Naive thymus-derived CD8-positive, alpha-beta T cell (primary cell): ENCODE data around the gene ADK. TPM values are rescaled to one million over a fixed set of nuclear protein-coding genes. Genes with fewer than 3 reads are reported as not detected.

Source experiments
- ATAC-seq, 2 donors: fragments of 150-1000 bp; cut with Tn5 transposase in 1 of 2; sonication (Bioruptor Pico), chemical (Tn5 transposase) in 1 of 2; 1 replicate in 1 of 2; 2 replicates in 1 of 2; pipeline ENCODE4 v1.10.0; 2021; ENCODE audit warnings: mild to moderate bottlenecking in 2 of 2, moderate library complexity in 2 of 2
- POLR2A ChIA-PET: fragments of 350-600 bp; sonication (Branson Sonifier 250); formaldehyde crosslinking; loops from one replicate; lab custom pipeline; 2021; ENCODE audit warnings: antibody characterized with exemption; lab: Charles Lee
- DNase-seq, 10 donors: peaks; one replicate each; pipeline versions ENCODE4 v3.0.0 to v3.0.0-alpha.2; 2020 to 2022
- H3K27ac Mint-ChIP-seq, 10 donors: one replicate each; pipeline ENCODE4 v1.8.0; 2020 to 2022; ENCODE audit warnings: mild to moderate bottlenecking in 10 of 10, mixed read lengths in 10 of 10, moderate library complexity in 4 of 10, inconsistent platforms in 1 of 10
- H3K27me3 Mint-ChIP-seq, 5 donors: one replicate each; pipeline ENCODE4 v1.8.0; 2021 to 2022; ENCODE audit warnings: mixed read lengths in 5 of 5
- H3K36me3 Mint-ChIP-seq, 3 donors: one replicate each; pipeline ENCODE4 v1.8.0; 2020 to 2022; ENCODE audit warnings: mixed read lengths in 3 of 3, mild to moderate bottlenecking in 2 of 3, inconsistent platforms in 1 of 3
- H3K4me1 Mint-ChIP-seq, 4 donors: one replicate each; pipeline ENCODE4 v1.8.0; 2021 to 2022; ENCODE audit warnings: mixed read lengths in 4 of 4
- H3K4me3 Mint-ChIP-seq, 10 donors: one replicate each; pipeline ENCODE4 v1.8.0; 2020 to 2022; ENCODE audit warnings: mild to moderate bottlenecking in 10 of 10, mixed read lengths in 10 of 10, moderate library complexity in 6 of 10, inconsistent platforms in 1 of 10
- H3K9me3 Mint-ChIP-seq, 9 donors: one replicate each; pipeline ENCODE4 v1.8.0; 2020 to 2022; ENCODE audit warnings: mixed read lengths in 9 of 9, mild to moderate bottlenecking in 3 of 9, inconsistent platforms in 1 of 9, moderate library complexity in 1 of 9
- polyA plus RNA-seq, 3 donors: library from polyadenylated mRNA; unstranded; fragments of 300-500 nt; fragmentation: Illumina TruSeq; gene quantifications; one replicate each; pipeline ENCODE4 v1.2.3, GENCODE V29; 2021
- total RNA-seq, 8 experiments: library from RNA in 2 of 8; stranded (reverse) in 2 of 8; gene quantifications; one replicate each; pipeline ENCODE4 v1.2.3 and lab custom pipeline; 2021 to 2026

Gene ADK
- total and polyA plus RNA-seq, 5 experiments from 2014 or later: 29.6 to 52.4 (median 48.7) TPM

GRCh38 chr10:74150204-74150989 is 624 bp upstream of the ADK start, which contains the start of gene AP3M1:
AP3M1 (minus strand) TSS chr10:74150828; CDS start chr10:74138379, 12,449 bp downstream.
- ATAC-seq: peak; percentile 66 to 67
- H3K9me3 Mint-ChIP-seq: no peaks in the 10 kb centered on the region
- peaks cover 0 to 26% (median 2%) of the 10 kb centered on the region in 3 donors for H3K36me3 Mint-ChIP-seq
- H3K27ac Mint-ChIP-seq: peak within 1 kb of the TSS in 5 of 10 donors; percentile 29 to 87 (median 78)
- no peaks in the 10 kb centered on the region for H3K27me3 Mint-ChIP-seq
- DNase-seq: peak in 5 of 10 donors; percentile 72 to 92 (median 80)
- no peak within 1 kb of the TSS for H3K4me3 Mint-ChIP-seq
- H3K4me1 Mint-ChIP-seq: peaks cover 20 to 61% (median 50%) of the 10 kb centered on the region in 4 donors
- POLR2A ChIA-PET: interaction anchor here (0.7 to 2.6 kb wide), 21 partner anchors 11 to 1082 kb away, joined by 3 to 29 read pairs (median 4); partner anchors contain the start of genes SAMD8 and VDAC2

DNA sequence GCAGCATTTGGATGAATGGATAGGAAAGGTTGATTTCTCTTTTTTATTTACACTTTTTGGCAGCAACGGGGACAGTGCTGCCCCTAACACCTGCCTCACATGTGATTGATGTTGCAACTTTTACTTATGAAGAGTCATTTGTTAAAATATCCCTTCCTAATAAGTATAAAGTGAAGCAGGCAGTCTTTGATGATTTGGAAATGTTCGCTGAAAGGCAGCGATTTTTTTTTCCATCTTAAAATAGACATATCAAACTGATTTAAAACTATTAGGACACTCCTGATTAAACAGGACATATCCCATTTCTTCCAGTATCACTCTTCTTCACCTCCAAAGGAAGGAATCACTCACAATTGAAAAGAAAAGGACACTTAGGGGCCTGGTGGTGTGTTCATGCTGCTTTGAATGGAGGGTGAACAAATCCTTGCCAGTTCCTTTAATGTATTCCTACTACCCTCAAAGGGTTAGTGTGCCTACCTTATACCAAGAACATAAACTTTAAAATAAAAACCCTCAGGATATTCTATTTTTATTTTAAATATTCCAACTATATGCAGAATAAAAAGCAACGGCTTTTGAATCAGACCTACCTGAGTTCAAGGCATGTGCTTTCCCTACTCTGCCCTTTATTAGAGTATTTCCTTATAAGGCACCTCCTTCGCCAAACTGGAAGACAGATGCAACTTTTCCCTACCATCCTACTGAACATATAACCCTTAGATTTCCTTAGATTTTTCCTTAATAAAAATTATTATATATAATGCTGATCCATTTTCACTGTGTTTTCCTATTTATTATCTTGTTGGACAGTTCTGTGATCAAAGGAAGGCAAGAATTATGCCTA is 1.1 kb downstream of the ADK start:
- Mint-ChIP-seq H3K27ac (peak overlapping the region in 7 of 10 donors; percentile 29 to 87 (median 78)), H3K4me3 (peak overlapping the region in 2 of 10 donors; percentile 20 to 34), H3K9me3 (no peaks in the 10 kb centered on the region), H3K27me3 (no peaks in the 10 kb centered on the region), H3K4me1 (peaks cover 24 to 55% (median 47%) of the 10 kb centered on the region in 4 donors), H3K36me3 (peaks cover 0 to 11% (median 2%) of the 10 kb centered on the region in 3 donors)
- DNase-seq (no peak), ATAC-seq (no peak)
- POLR2A ChIA-PET: interaction anchor here (0.6 to 2.6 kb wide), 9 partner anchors 15 to 422 kb away, joined by 3 to 29 read pairs (median 4); no protein-coding TSS in a partner anchor

GRCh38 chr10:74153123-74153522 is 2.1 kb downstream of the ADK start:
- DNase-seq: no peak
- H3K4me1 Mint-ChIP-seq: peaks cover 20 to 50% (median 42%) of the 10 kb centered on the region in 4 donors
- peak overlapping the region in 3 of 10 donors; percentile 39 to 42 (median 42) for H3K4me3 Mint-ChIP-seq
- POLR2A ChIA-PET: no interaction called here
- no peaks in the 10 kb centered on the region for H3K9me3 Mint-ChIP-seq
- no peak overlapping the region for H3K27ac Mint-ChIP-seq
- H3K27me3 Mint-ChIP-seq: no peaks in the 10 kb centered on the region
- no peak for ATAC-seq
- H3K36me3 Mint-ChIP-seq: peaks cover 0 to under 1% (median 0%) of the 10 kb centered on the region in 3 donors

DNA sequence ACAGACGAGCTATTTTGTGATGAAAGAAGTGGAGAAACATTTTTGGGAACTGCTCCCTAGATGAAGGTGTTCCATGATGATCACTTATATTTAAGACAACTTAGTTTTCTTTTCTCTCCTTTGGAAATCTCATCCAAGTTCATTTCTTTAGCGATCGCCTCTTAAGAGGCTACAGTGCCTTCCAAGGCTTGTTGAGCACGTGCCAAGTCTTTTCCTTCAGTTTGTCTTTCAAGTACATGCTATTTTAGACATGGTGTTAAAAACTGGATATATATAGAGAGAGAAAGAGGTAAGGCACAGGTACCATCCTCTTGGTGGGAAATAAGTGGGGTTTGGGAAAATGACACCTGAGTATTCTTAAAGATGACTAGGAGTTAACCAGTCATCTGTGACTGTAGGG is 2.7 kb downstream of the ADK start:
- ATAC-seq: no peak
- no peaks in the 10 kb centered on the region for H3K36me3 Mint-ChIP-seq
- no peak for DNase-seq
- peaks cover 19 to 49% (median 38%) of the 10 kb centered on the region in 4 donors for H3K4me1 Mint-ChIP-seq
- POLR2A ChIA-PET: no interaction called here
- H3K4me3 Mint-ChIP-seq: no peak overlapping the region
- H3K27ac Mint-ChIP-seq: peak overlapping the region in 1 of 10 donors; percentile 27
- H3K9me3 Mint-ChIP-seq: no peaks in the 10 kb centered on the region
- H3K27me3 Mint-ChIP-seq: no peaks in the 10 kb centered on the region

DNA sequence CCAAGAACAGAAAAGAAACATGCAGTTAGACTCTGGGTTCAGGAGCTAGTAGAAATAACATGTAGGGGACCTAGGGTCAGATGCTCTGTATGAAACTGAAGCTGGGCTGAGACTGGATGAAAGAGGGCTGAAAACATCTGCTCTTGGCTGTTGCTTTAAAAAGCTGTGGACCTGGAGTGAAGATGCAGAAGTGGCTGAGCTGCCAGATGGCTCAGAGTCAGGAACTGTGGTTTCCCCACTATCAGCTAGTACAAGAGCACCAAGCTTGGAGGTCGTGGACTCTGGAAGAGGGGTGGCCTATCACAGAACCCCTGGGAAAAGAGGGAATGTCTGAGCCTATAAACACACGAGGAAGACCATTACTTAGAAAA is 5.9 kb downstream of the ADK start:
- no peak for ATAC-seq
- H3K9me3 Mint-ChIP-seq: no peaks in the 10 kb centered on the region
- peaks cover 21 to 50% (median 39%) of the 10 kb centered on the region in 4 donors for H3K4me1 Mint-ChIP-seq
- no peak for DNase-seq
- H3K36me3 Mint-ChIP-seq: peaks cover 0 to 6% (median 4%) of the 10 kb centered on the region in 3 donors
- H3K27ac Mint-ChIP-seq: peak overlapping the region in 4 of 10 donors; percentile 18 to 57 (median 40)
- H3K4me3 Mint-ChIP-seq: no peak overlapping the region
- H3K27me3 Mint-ChIP-seq: no peaks in the 10 kb centered on the region
- POLR2A ChIA-PET: interaction anchor here (0.8 to 1.4 kb wide), 3 partner anchors 10 to 165 kb away, joined by 3 to 4 read pairs (median 3); no protein-coding TSS in a partner anchor

GRCh38 chr10:74160013-74160412 is 9.0 kb downstream of the ADK start:
- Mint-ChIP-seq H3K4me3 (no peak overlapping the region), H3K9me3 (no peaks in the 10 kb centered on the region), H3K4me1 (peaks cover 21 to 48% (median 24%) of the 10 kb centered on the region in 4 donors), H3K36me3 (peaks cover 0 to 11% (median 4%) of the 10 kb centered on the region in 3 donors), H3K27ac (no peak overlapping the region), H3K27me3 (no peaks in the 10 kb centered on the region)
- ATAC-seq: no peak
- POLR2A ChIA-PET: no interaction called here
- DNase-seq: no peak

GRCh38 chr10:74163319-74164068 is 12.5 kb downstream of the ADK start:
- no peaks in the 10 kb centered on the region for H3K9me3 Mint-ChIP-seq
- H3K27me3 Mint-ChIP-seq: no peaks in the 10 kb centered on the region
- POLR2A ChIA-PET: interaction anchor here (1.0 kb wide), 1 partner anchor 13 kb away, joined by 3 read pairs; the partner anchor contains the start of genes ADK and AP3M1
- H3K4me1 Mint-ChIP-seq: peaks cover 5 to 59% (median 20%) of the 10 kb centered on the region in 4 donors
- no peak for DNase-seq
- ATAC-seq: no peak
- H3K27ac Mint-ChIP-seq: peak overlapping the region in 3 of 10 donors; percentile 26 to 68 (median 27)
- no peak overlapping the region for H3K4me3 Mint-ChIP-seq
- peaks cover 0 to 11% (median 4%) of the 10 kb centered on the region in 3 donors for H3K36me3 Mint-ChIP-seq

GRCh38 chr10:74164716-74165529 is 13.9 kb downstream of the ADK start:
- Mint-ChIP-seq H3K9me3 (no peaks in the 10 kb centered on the region), H3K36me3 (peaks cover 0 to 11% (median 4%) of the 10 kb centered on the region in 3 donors), H3K27ac (peak overlapping the region in 5 of 10 donors; percentile 7 to 83 (median 49)), H3K4me3 (peak overlapping the region in 1 of 10 donors; percentile 24), H3K27me3 (no peaks in the 10 kb centered on the region), H3K4me1 (peaks cover 17 to 63% (median 21%) of the 10 kb centered on the region in 4 donors)
- no peak for DNase-seq
- no peak for ATAC-seq
- POLR2A ChIA-PET: interaction anchor here (1.2 kb wide), 1 partner anchor 14 kb away, joined by 4 read pairs; the partner anchor contains the start of genes ADK and AP3M1

GRCh38 chr10:74165530-74165901 is 14.5 kb downstream of the ADK start:
- Mint-ChIP-seq H3K4me3 (no peak overlapping the region), H3K27me3 (no peaks in the 10 kb centered on the region), H3K27ac (peak overlapping the region in 3 of 10 donors; percentile 11 to 83 (median 24)), H3K36me3 (peaks cover 0 to 11% (median 4%) of the 10 kb centered on the region in 3 donors), H3K4me1 (peaks cover 17 to 62% (median 21%) of the 10 kb centered on the region in 4 donors), H3K9me3 (no peaks in the 10 kb centered on the region)
- no peak for DNase-seq
- ATAC-seq: no peak
- POLR2A ChIA-PET: interaction anchor here (1.2 kb wide), 1 partner anchor 15 kb away, joined by 4 read pairs; the partner anchor contains the start of genes ADK and AP3M1

GRCh38 chr10:74167443-74167842 is 16.4 kb downstream of the ADK start:
- no peaks in the 10 kb centered on the region for H3K27me3 Mint-ChIP-seq
- H3K27ac Mint-ChIP-seq: peak overlapping the region in 6 of 10 donors; percentile 19 to 76 (median 61)
- peak overlapping the region in 2 of 10 donors; percentile 22 to 40 for H3K4me3 Mint-ChIP-seq
- H3K9me3 Mint-ChIP-seq: no peaks in the 10 kb centered on the region
- H3K36me3 Mint-ChIP-seq: peaks cover 0 to 2% (median 0%) of the 10 kb centered on the region in 3 donors
- POLR2A ChIA-PET: interaction anchor here (0.7 to 1.7 kb wide), 3 partner anchors 9 to 16 kb away, joined by 3 to 6 read pairs (median 4); partner anchors contain the start of genes ADK and AP3M1
- ATAC-seq (no peak), DNase-seq (no peak)
- peaks cover 13 to 68% (median 23%) of the 10 kb centered on the region in 4 donors for H3K4me1 Mint-ChIP-seq

DNA sequence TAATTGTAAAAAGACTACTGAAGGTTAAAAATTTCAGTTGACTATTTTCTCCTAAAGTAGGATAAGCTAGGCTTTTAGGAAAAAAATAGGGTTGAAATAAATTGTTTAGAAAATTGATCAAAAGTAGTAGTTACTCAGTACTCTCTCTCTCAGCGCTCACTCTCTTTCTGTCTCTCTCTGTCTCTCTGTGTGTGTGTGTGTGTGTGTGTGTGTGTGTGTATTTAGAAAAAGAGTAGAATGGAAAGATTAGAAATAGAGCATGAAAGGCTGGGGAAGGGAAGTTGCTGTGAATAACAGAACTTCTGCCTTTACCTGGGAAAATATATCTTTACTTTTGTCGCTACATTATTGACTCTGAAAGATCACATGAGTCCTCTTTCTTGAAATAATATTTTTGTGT is 20.6 kb downstream of the ADK start:
- DNase-seq: no peak
- Mint-ChIP-seq H3K4me1 (peaks cover 10 to 43% (median 23%) of the 10 kb centered on the region in 4 donors), H3K4me3 (no peak overlapping the region), H3K9me3 (no peaks in the 10 kb centered on the region), H3K36me3 (no peaks in the 10 kb centered on the region), H3K27ac (peak overlapping the region in 3 of 10 donors; percentile 4 to 33 (median 33)), H3K27me3 (no peaks in the 10 kb centered on the region)
- ATAC-seq: no peak
- POLR2A ChIA-PET: interaction anchor here (0.5 kb wide), 1 partner anchor 598 kb away, joined by 3 read pairs; no protein-coding TSS in a partner anchor
